ENCODE data around the gene ASPSCR1. TPM values are rescaled to one million over a fixed set of nuclear protein-coding genes. Genes with fewer than 3 reads are reported as not detected.
A peak's percentile ranks its signal among the peaks of the same experiment; 100 is the strongest.

Gene ASPSCR1
- total and polyA plus RNA-seq, 2 of the 8 experiments (the other 6 are each of a cell fraction or from before 2014, with no cell fraction given): 33.3 to 43.7 TPM

GRCh38 chr17:81942167-81942553, 35.3 kb upstream of the ASPSCR1 start:
- no peaks in the 10 kb centered on the region for H3K36me3 ChIP-seq (ENCODE audit: control insufficient read depth in 2 of 4, insufficient read depth in 4 of 4, low read length in 3 of 4)
- H3K14ac ChIP-seq (ENCODE audit: insufficient read length): no peak overlapping the region
- DNase-seq (ENCODE audit: low read depth in 1 of 2, low spot score in 2 of 2): no peak
- H3K9me3 ChIP-seq (ENCODE audit: insufficient read depth in 2 of 2, low read depth in 1 of 2, low read length in 1 of 2): no peaks in the 10 kb centered on the region
- WGBS, 2 experiments (ENCODE audit: extremely low coverage in 1 of 2, insufficient coverage in 1 of 2, insufficient read length in 1 of 2, insufficient replicate concordance in 2 of 2, low coverage in 1 of 2, low lambda C conversion rate in 2 of 2, missing lambda C conversion rate in 1 of 2): 63% methylated on average over 8 of the region's 12 CpGs; no CpG with 5 or more reads in 1 of the 2 experiments
- no peak overlapping the region for H2BK120ac ChIP-seq (replicated peaks; ENCODE audit: low read depth, low read length)
- no peak overlapping the region for H2BK15ac ChIP-seq (ENCODE audit: low read length)
- peaks cover 0 to 5% (median 0%) of the 10 kb centered on the region in 4 experiments; a peak in 3 of 7 replicates for H3K27me3 ChIP-seq (replicated peaks in 1 of 4; ENCODE audit: control insufficient read depth in 3 of 4, extremely low read depth in 1 of 4, insufficient read depth in 3 of 4, low read length in 3 of 4)
- no peak overlapping the region for H3K9ac ChIP-seq (replicated peaks in 1 of 4; ENCODE audit: extremely low read depth in 1 of 4, low read depth in 3 of 4, low read length in 3 of 4)
- no peak overlapping the region for H2AFZ ChIP-seq (ENCODE audit: low read length)
- peak overlapping the region; percentile 21 to 45; a peak in 3 of 4 replicates for H3K4me2 ChIP-seq (ENCODE audit: insufficient read depth in 1 of 2, low read depth in 2 of 2, low read length in 2 of 2)
- H3K23me2 ChIP-seq (ENCODE audit: low read depth, low read length): no peaks in the 10 kb centered on the region
- H3K79me1 ChIP-seq (ENCODE audit: low read depth, low read length): no peaks in the 10 kb centered on the region
- H4K8ac ChIP-seq (ENCODE audit: extremely low read depth, insufficient read depth, low read length): no peak overlapping the region
- no peak overlapping the region for H4K91ac ChIP-seq (replicated peaks; ENCODE audit: insufficient read length, low read length)
- no peak overlapping the region for H2BK20ac ChIP-seq (ENCODE audit: low read length)
- no peak overlapping the region for H3K27ac ChIP-seq (ENCODE audit: low read depth, low read length)
- peak; percentile 3; the same call in 1 of the 2 replicates for TF ChIP-seq MAX (IDR thresholded peaks at IDR 0.05)
- TF ChIP-seq GTF2F1 (IDR thresholded peaks at IDR 0.05; ENCODE audit: borderline replicate concordance, low read depth, low read length): no peak
- TF ChIP-seq BACH1 (IDR thresholded peaks at IDR 0.05; ENCODE audit: low read length): no peak
- no peak for TF ChIP-seq TEAD4 (IDR thresholded peaks at IDR 0.05; ENCODE audit: low read depth, low read length)
- TF ChIP-seq SP1 (IDR thresholded peaks at IDR 0.05; ENCODE audit: low read depth, low read length): no peak
- no peak for TF ChIP-seq RNF2 (IDR thresholded peaks at IDR 0.05; ENCODE audit: borderline replicate concordance, low read depth, low read length, missing control alignments, poor library complexity, severe bottlenecking)
- no peak overlapping the region for H3K56ac ChIP-seq (replicated peaks; ENCODE audit: insufficient read length, low read depth, low read length)
- no peak overlapping the region for H4K5ac ChIP-seq (ENCODE audit: insufficient read length, low read depth, low read length)
- H2BK12ac ChIP-seq (ENCODE audit: low read depth, low read length): no peak overlapping the region
- no peaks in the 10 kb centered on the region for H3K79me2 ChIP-seq (ENCODE audit: control insufficient read depth in 1 of 2, insufficient read depth in 2 of 2, low read length in 2 of 2)
- CTCF ChIA-PET (ENCODE audit: partially characterized antibody): interaction anchor here (1.0 to 4.6 kb wide), 6 partner anchors 8 to 136 kb away, joined by 3 to 16 read pairs (median 4); partner anchors contain the start of gene MAFG
- H2BK5ac ChIP-seq (ENCODE audit: low read depth, low read length): no peak overlapping the region
- no peak overlapping the region for H3K18ac ChIP-seq (ENCODE audit: extremely low read depth, low read length)
- no peak overlapping the region for H2AK5ac ChIP-seq (ENCODE audit: low read depth, low read length)
- no peak overlapping the region for H3K23ac ChIP-seq (ENCODE audit: insufficient read length)
- H3K4ac ChIP-seq (replicated peaks; ENCODE audit: insufficient read length, low read depth, low read length): peak overlapping the region; percentile 21
- H4K20me1 ChIP-seq (replicated peaks in 1 of 2; ENCODE audit: control insufficient read depth in 1 of 2, insufficient read depth in 2 of 2, low read length in 2 of 2): no peaks in the 10 kb centered on the region
- POLR2A ChIA-PET (ENCODE audit: partially characterized antibody): interaction anchor here (0.7 to 14.6 kb wide), 8 partner anchors 9 to 62 kb away, joined by 3 to 150 read pairs (median 4); partner anchors contain the start of gene MAFG
- H3K4me1 ChIP-seq (replicated peaks in 1 of 4; ENCODE audit: control insufficient read depth in 3 of 4, insufficient read depth in 4 of 4, low read length in 3 of 4): peaks cover 0 to 12% (median 7%) of the 10 kb centered on the region in 4 experiments; a peak in 5 of 7 replicates
- H3K4me3 ChIP-seq (ENCODE audit: extremely low read depth in 1 of 4, insufficient read depth in 2 of 4, low read depth in 3 of 4, low read length in 4 of 4): peak overlapping the region in 1 of 4 experiments; percentile 39; a peak in 2 of 8 replicates
- no peak for FAIRE-seq
